GM18519 (cell line): ENCODE measurements around the gene EIF3I.

Experiments used
- ATAC-seq: cut with Tn5 transposase; IDR thresholded peaks from one replicate; pipeline ENCODE4 v1.9.1; 2021; ENCODE audit warnings: mild to moderate bottlenecking, moderate library complexity; ENCODE audit not compliant: unreplicated experiment, low FRiP score

The EIF3I gene

DNA sequence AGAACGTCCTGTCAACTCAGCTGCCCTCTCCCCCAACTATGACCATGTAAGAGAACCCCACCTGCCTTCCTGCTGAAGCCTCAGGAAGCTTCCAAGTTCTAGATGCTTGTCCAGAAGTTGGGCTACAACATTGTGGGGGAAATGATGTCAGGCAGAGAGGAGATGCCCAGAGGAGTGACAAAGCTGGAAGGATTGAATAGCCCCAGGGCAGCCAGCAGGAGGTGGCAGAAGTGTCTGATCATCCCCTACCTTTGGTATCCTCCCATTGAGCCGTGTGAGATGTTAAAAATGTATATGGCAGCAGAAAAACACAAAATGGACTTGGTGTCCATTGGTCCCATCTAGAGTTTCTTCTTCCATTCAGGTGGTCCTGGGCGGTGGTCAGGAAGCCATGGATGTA, 6.6 kb downstream of the EIF3I start:
- no peak for ATAC-seq

DNA sequence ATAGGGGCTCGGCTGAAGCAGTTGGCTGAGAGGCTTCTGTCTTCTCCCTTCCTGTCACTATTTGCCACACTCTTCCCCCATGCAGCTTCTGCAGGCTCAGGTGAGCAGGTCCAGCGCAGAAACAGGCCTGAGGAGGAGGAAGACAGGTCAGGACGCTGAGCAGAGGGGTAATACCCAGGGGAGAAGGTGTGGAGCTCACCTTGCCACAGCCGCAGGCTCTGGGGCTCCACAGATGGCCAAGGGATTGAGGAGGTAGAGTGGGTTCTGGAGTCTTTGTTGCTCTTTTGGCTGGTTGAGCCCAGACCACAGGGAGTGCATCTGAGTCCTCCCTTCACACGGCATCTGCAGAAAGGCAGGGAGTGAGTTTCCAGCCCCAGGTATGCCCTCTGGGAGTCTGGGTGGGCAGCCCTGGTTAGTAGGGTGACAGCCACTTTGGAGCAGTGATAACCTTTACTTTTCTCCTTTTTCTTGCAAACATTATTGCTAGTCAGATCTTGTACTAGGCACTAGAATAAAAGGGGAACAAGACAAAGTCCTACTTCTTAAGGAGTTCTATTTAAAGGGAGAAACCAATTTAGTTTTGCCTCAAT, 9.7 kb downstream of the EIF3I start:
- no peak for ATAC-seq

DNA sequence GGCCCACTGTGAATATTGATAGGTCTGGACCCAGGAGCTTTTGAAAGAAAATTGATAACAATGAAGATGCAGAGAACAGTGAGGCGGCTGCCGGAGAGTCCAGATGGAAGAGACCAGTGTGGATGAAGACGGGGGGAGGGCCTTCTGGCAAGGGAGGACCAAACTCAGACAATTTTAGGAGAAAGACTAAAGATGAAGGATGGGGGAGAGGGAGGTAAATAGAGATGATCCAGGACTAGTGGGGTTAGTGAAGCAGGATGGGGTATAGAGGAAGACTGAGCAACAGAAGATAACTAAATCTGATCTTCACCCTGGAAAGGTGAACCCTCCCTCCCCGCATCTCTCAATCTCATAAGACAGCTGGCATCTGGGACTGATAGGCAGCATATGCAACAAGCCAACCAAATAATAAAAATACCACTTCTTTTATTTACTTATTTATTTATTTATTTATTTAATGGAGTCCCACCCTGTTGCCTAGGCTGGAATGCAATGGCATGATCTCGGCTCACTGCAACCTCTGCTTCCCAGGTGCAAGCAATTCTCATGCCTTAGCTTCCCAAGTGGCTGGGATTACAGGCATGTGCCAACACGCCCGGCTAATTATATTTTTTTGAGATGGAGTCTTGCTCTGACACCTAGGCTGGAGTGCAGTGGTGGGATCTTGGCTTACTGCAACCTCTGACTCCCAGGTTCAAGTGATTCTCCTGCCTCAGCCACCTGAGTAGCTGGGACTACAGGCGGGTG, 10.5 kb downstream of the EIF3I start:
- ATAC-seq = no peak

DNA sequence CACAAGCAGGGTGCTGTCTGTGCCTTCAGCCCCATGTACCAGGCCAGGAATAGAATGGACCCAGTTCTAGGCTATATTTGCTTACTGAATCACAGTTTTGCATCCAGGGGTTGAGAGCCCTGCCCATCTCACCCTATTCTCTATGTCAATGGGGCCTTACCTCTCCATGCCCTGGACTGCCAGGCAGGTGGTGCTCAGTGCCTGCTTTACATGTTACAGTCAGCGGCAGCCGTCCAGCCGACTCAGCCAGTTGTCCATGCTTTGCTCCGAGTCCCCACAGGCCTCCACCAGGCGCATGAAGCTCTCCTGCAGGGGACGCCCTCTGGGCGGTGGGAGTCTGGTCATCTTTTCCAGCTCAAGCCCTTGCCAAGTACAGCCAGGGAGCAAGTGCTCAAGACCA, 12.6 kb downstream of the EIF3I start:
- ATAC-seq = no peak

DNA sequence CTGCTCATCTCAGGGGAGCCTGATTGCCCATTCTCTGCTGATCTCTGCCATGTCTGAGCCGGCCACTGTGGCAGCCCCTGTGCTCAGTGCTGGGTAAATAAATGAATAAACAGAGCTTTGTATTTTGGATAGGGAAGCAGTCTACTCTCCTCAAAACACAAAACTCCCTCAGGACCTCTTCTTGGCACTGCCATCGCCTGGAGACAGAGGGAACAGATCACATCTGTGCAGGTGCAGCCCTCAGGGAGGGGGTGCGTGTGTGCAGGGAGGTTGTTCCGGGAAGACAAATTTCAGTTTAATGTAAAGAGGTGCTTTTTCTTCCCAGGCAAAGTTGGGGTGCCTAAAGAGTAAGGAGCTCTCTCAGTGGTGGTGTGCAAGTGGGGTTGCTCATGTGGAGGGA, 17.1 kb downstream of the EIF3I start:
- ATAC-seq = no peak

- no peak for ATAC-seq
Measured at GRCh38 chr1:32239790-32240139, 17.6 kb downstream of the EIF3I start.

- ATAC-seq = no peak
Measured at GRCh38 chr1:32240140-32240951, 18.1 kb downstream of the EIF3I start.

- no peak for ATAC-seq
Measured at GRCh38 chr1:32241001-32241763, 19.0 kb downstream of the EIF3I start.

GRCh38 chr1:32242341-32242851, 20.2 kb downstream of the EIF3I start:
- ATAC-seq = no peak

DNA sequence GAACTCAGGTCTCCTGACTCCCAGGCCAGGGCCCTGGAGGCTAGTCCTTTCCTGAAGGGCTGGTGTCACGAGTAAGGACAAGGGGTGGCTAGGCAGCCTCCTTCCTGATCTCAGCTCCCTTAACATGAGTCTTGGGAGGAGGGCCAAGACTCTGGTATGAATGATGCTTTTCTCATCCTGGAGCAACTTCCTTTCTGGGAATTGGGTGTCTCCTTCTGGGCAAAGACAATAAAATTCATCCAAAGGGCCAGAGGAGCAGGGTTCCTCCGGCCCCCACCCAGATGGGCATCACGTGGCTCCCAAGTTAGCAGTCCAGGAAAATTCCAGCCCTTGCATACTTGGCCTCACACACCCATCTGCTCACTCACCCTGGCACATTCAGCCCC, 24.7 kb downstream of the EIF3I start, which contains the start of gene FAM167B:
Gene FAM167B (plus strand): TSS at position 335 of the 386 bp plus-strand sequence. CDS start 200 bp downstream, outside the sequence.
- ATAC-seq = no peak

DNA sequence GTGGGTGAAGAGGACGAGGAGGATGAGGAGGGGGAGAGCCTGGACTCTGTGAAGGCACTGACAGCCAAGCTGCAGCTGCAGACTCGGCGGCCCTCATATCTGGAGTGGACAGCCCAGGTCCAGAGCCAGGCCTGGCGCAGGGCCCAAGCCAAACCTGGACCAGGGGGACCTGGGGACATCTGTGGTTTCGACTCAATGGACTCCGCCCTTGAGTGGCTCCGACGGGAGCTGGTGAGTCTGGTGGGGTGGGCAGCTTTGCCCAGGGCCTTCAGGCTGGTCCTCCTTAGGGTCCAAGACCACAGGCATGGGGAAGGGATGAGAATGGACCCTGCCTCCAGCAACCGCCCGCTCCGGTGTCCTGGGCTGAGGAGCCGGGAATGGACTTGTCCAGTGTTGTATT, 25.2 kb downstream of the EIF3I start:
- ATAC-seq = no peak

- no peak for ATAC-seq
Measured at GRCh38 chr1:32247983-32248889, 26.0 kb downstream of the EIF3I start.

DNA sequence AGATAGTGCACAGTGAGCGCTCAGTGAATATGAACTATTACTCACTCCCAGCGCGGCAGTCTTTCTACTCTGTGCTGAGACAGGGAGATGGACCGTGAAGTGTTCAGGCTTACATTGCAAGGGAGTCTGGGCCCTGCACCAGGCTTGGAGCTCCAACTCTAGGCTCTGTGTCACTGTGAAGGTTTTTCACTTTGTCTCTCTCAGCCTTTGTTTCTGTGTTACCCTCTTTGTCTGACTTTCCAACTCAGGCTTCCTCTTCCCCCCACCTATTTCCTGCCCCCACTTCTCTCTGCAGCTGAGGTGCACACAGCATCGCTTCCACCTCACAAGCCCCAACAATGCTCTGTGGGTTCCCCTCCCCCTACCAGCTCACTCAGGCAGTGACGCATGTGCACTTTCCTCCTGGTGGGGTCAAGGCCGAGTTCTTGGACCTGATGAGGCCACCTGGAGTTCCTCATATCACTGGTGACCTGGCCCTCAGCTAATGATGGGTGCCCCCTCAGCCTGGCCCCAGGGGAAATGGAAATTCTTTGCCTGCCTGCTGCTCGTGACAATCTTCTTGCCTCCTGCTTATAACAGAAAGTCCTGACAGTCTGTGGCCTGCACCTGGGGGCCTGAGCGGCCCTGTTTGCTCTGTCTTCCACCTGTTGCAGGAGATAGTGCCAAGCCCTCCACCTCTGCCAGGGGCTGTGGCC, 27.8 kb downstream of the EIF3I start:
- no peak for ATAC-seq

- ATAC-seq = no peak
Measured at GRCh38 chr1:32250893-32251716, 28.9 kb downstream of the EIF3I start, which contains the start of gene LCK. Gene LCK, plus strand, starts transcription at chr1:32251265. Its CDS starts 23,065 bp downstream, at chr1:32274330.

DNA sequence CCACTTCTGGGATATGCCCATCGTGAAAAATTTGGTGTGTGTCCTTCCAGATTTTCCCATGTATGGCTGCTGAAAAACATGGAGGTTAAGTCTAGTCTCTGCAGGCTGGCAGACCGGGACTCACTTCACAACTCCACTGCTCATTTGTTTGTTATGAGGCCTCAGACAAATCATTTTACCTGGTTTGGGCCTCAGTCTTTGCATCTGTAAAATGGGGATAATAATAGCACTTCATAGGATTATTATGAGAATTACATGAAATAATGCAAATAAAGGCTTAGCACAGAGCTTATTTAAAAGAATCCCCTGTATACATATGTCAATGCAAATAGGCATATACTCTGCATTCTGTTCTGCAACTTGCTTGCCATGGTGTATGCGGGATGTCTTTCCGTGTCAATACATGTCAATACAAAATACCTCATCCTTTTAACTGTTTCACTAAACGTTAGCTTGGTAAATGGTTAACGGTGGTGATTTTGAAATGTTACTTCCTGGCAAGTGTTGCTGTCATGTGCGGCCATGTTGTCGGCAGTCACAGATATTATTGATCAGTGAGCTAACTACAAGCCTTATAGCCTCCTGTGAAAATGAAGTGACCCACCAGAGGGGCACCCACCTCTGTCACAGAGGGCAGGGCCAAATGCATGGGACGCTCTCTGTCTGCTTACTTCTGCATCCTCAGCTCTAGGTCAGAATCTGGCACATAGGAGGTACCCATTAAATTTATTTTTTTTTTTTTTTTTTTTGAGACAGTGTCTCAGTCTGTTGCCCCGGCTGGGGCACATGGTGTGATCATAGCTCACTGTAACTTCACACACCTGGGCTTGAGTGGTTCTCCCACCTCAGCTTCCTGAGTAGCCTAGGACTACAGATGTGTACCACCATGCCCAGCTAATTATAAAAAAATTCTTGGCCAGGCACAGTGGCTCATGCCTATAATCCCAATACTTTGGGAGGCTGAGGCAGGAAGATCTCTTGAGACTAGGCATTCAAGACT, 33.2 kb downstream of the EIF3I start:
- ATAC-seq = no peak

GRCh38 chr1:32256473-32257226, 34.4 kb downstream of the EIF3I start:
- no peak for ATAC-seq
